ENCODE measurements around the gene TAGAP.
"Not testable (repeated sequence)": the region's sequence is repeated elsewhere in the genome, so short reads cannot be mapped to it uniquely, and the experiment has no call there.

TAGAP gene

DNA sequence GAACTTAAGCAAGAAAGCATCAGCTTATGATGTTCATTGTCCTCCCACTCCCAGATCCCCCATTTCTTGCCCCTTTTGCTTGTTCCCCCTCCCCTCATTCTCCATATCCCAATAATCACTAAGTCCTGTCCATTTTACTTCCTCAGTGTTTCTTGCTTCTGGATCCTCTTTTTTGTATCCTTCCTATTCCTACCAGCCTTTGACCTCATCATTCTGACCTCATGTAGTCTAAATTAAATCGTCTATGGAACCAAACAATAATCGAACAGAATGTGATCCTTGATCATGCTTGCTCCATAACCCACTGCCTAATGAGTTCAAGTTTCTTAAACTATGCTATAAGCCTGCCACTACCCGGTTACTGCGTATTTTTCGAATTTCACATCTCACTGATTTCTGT, 39.4 kb downstream of the TAGAP start:
- DNase-seq: no peak

DNA sequence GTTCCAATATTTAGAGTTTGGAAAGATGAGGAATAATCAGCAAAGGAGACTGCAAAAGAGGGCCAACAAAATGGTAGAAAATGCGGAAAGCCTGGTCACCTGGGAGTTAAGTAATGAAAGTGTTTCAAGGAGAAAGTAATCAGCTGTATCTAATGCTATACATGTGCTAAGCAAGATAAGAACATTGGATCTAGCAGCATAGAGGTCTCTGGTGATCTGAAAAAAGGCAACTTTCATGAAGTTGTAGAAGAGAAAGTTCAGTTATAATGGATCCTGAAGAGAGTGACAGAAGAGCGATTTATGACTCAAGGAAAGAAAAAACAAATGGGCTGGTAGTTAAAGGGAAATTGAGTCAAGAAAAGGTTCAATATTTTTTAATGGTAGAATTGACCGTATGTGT, 40.2 kb downstream of the TAGAP start:
- DNase-seq: no peak

DNA sequence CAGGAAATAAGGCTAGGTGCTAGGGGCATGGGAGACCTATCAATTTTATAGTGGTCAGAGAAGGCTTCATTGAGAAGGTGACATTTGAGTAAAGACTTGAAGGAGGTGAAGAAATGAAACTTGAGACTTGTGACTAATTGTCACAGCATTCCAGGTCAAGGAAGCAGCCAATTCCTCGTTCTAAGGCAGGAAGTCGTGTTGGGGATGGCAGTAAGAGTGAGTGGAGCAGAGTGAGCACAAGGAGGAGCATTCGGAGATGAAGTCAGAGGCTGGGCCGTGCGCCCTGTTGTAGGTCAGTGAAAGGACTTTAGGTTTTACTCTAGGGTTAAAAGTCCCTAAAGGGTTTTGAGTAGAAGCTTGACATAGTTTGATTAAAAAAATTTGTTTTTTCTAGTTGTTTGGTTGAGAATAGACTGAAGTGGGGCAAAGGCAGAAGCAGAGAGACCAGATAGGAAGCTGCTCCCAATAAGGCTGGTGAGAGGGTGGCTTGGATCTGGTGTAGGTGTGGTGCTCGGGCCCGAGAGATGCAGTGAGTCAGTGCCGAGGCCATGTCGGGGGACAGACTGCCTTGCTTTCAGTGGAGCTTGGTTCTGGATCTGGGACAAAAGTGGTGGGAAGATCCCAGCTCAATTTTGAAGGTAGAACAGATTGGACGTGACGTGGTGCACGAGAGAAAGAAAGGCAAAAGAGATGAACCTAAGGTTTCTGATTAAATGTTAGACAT, 42.2 kb downstream of the TAGAP start:
- DNase-seq: no peak

DNA sequence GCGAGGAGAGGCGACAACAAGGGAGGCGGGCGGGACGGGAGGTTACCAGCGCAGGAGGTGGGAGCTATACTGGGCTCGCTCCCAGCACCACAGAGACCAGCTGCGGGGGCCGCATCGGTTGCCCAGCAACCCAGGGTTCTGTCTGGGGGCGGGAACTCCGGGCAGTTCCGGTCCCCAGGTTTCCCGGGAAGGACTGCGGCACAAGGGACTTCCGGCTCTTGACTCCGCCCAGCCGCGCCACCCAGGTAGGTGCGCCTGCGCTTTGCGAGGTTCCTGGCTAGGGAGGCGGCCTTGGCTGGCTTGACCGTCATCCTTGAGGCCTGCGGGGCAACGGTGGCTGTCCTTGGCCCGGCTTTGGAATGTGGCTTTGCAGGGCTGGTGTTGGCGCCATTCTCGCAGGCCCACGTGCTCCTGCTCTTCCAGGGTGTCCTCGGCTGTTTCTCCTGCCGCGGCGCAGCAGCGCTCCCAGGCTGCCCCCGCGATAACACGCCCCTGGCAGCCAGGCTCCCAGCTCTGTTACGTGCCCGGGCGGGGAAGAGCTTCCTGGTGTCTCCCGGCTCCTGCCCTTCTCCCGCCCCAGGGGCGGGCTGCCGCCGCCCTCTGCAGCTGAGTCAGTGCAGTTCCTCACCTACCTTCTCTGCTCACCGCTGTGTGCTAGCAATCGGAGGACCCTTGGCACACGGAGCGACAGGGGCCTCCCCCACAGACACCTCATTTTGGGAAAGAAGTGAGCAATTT, 45.0 kb downstream of the TAGAP start, which contains the start of gene RSPH3:
Gene RSPH3, minus strand, starts transcription at position 537 of the 738 bp plus-strand sequence. CDS start 652 bp downstream, outside the sequence.
- peak; percentile 82 for DNase-seq

DNA sequence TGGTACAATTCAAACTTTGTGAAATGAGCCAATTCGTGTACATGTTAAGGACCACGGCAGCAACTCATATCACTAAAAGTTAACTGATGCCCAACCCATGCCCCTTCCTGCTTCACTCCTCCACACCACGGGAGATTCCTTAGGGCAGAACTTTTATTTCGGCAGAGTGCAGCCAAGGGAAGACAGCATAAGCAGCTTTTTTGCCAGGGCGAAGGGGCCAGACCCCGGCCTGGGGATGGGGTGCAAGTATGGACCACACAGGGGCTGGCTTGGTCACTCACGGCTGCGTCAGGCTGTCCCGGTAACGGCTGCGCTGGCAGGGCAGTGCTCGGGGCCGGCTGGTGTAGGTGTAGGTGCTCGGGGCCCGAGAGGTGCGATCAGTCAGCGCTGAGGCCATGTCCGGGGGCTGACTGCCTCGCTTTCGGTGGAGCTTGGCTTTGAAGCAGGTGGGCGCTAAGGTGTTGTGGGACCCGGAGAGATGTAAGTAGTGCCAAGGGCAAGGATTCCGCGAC, 45.6 kb downstream of the TAGAP start:
- no peak for DNase-seq

DNA sequence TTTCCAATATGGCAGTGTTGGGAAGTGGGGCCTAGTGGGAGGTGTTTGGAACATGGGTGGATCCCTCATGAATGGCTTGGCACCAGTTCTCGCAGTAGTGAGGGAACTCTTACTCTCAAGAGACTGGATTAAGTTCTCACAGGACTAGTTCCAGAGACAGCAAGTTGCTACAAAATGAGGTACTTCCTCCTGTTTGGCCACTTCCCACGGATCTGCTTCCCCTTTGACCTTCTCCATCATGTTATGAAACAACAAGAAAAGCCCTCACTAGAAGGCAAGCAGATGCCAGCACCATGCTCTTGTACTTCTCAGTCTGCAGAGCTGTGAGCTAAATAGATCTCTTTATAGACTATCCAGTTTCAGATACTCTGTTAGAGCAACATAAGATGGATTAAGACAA, 47.9 kb downstream of the TAGAP start:
- DNase-seq: no peak

DNA sequence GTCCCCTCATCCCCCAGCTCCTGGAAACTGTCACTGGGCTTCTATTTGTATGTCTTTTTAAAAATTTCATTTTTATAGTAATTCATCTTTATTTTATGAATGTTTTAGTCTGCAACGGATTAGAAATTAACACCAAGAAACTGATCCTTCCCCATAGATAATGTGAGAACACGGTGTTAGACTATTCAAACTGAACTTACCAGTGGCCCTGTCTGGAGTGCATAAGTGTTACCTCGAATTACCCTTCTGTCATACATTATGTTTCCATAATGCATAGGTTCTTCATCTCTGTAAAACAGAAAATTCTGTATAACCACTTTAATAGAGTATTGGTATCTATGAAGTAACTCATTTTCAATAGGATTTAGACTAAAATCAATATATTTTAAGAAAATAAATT, 51.2 kb downstream of the TAGAP start:
- no peak for DNase-seq

DNA sequence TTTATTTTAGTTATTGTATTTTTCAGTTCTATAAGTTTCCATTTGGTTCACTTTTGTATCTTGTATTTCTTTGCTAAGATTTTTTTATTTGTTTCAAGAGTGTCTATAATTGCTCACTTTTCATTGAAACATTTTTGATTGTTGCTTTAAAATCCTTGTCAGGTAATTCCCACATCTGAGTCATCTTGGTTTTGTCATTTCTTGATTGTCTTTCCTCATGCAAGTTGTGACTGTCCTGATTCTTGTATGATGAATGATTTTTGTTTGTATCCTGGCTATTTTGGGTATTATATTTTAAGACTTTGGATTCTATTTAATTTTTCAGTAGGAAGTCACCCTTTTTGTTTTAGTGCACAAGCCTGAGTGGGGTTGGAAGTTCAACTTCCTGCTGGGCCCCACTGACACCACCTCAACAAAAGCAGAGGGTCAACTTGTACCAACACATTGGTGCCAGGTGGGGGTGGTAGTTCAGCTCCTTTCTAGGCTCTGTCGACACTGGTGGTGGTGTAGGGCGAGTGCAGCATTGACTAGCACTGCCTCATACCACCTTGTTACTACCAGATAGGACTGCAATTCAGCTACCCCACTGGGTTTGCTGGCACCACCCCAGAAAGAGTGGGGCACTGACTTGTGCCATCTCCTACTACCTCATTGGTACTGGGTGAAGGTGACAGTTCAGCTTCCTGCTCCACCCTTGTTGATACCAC, 53.6 kb downstream of the TAGAP start:
- DNase-seq: no peak

DNA sequence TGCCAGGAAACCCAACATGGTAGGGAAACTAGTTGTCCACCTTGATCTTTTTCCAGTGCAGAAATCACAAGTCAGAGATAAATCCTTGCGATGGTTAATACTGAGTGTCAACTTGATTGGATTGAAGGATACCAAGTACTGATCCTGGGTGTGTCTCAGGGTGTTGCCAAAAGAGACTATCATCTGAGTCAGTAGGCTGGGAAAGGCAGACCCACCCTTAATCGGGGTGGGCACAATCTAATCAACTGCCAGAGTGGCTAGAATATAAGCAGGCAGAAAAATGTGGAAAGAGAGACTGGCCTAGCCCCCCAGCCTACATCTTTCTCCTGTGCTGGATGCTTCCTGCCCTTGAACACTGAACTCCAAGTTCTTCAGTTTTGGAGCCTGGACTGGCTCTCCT, 55.1 kb downstream of the TAGAP start:
- DNase-seq: not testable (repeated sequence)

DNA sequence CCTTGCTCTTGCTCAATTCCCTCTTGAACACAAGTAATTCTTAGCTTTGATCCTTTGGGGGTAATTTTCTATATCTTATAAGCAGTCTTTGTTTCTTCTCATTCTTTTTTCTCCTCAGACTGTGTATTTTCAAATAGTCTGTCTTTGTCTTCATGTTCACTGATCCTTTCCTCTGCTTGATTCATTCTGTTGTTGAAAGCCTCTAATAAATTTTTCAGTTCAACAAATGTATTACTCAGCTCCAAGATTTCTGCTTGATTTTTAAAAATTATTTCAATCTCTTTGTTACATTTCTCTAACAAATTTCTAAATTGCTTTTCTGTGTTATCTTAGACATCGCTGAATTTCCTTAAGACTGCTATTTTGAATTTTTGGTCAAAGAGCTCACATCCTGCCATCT, 56.3 kb downstream of the TAGAP start:
- no peak for DNase-seq

DNA sequence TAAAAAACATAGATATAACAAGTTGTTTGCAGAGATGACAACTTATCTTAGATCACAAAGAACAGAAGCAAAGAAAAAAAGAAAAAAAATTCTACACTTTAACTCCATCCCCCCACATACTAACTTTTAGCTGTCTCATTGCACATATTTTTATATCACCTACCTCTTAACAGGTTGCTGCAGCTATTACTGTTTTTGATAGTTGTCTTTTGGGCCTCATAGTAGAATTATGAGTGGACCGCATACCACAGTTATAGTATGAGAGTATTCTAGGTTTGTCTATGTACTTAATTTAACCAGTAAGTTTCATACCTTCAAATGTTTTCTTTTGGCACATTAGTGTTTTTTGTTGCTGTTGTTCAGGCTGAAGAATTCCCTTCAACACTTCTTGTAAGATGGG, 57.1 kb downstream of the TAGAP start:
- no peak for DNase-seq

Measured in GDM1 (cell line).